ENCODE results near the gene SLC35F3. TPM values are rescaled to one million over a fixed set of nuclear protein-coding genes. Genes with fewer than 3 reads are reported as not detected.

The SLC35F3 gene
- total and polyA plus RNA-seq, 8 donors, result 1.4 to 7.1 (median 2.5) TPM

DNA sequence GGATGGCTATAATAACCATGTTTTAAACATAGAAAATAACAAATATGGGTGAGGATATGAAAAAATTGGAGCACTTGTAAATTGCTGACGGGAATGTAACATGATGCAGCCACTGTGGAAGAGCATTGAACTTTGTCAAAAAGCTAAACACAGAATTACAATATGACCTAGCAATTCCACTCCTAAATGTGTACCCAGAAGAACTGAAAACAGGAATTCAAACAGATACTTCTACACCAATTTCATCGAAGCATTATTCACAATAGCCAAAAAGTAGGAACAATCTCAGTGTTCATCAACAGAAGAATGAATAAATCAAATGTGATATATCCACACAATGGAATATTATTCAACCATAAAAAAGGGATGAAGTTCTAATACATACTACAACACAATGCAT lies 436.1 kb downstream of the SLC35F3 start:
- no peaks in the 10 kb centered on the region for H3K4me1 ChIP-seq
- no peak for DNase-seq
- ATAC-seq, result no peak
- no peak for FAIRE-seq
- no peak overlapping the region for H3K27ac ChIP-seq
- H3K9me3 ChIP-seq, result peaks cover 0 to 11% (median 0%) of the 10 kb centered on the region in 4 donors
- H3K4me3 ChIP-seq, result no peak overlapping the region
- TF ChIP-seq, protein P1, sequence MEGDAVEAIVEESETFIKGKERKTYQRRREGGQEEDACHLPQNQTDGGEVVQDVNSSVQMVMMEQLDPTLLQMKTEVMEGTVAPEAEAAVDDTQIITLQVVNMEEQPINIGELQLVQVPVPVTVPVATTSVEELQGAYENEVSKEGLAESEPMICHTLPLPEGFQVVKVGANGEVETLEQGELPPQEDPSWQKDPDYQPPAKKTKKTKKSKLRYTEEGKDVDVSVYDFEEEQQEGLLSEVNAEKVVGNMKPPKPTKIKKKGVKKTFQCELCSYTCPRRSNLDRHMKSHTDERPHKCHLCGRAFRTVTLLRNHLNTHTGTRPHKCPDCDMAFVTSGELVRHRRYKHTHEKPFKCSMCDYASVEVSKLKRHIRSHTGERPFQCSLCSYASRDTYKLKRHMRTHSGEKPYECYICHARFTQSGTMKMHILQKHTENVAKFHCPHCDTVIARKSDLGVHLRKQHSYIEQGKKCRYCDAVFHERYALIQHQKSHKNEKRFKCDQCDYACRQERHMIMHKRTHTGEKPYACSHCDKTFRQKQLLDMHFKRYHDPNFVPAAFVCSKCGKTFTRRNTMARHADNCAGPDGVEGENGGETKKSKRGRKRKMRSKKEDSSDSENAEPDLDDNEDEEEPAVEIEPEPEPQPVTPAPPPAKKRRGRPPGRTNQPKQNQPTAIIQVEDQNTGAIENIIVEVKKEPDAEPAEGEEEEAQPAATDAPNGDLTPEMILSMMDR (IDR thresholded peaks at IDR 0.05), result no peak
- no peaks in the 10 kb centered on the region for H3K36me3 ChIP-seq
- intact Hi-C loops (cut with DNase I), result loop anchor here in 1 of 3 donors (10.0 kb wide), 1 partner anchor 56 kb away; no protein-coding TSS in a partner anchor
- 92 to 97% methylated on average over 2 of the region's 2 CpGs for WGBS, 2 donors
- no peaks in the 10 kb centered on the region for H3K27me3 ChIP-seq

DNA sequence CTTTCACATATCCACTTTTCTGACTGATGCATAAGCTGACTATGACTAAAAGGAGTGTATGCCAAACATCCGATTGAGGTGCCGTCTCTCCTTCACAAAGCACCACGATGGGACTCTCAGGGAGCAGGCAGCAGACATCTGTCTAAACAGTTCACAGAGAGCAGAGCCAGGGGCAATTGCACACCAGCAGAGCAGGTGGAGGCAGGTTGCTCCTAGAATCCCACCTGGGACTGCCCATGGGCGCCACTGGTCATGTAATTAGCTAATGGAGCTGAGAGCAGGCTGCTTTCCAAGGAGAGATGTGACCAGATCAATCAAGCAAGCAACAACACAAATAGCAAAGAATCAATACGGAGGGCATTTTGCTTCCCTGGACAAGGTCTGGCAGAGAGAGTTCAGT lies 438.3 kb downstream of the SLC35F3 start:
- H3K4me1 ChIP-seq, result no peaks in the 10 kb centered on the region
- no peaks in the 10 kb centered on the region for H3K36me3 ChIP-seq
- intact Hi-C loops (cut with DNase I), result loop anchor here in 1 of 3 donors (10.0 kb wide), 1 partner anchor 58 kb away; no protein-coding TSS in a partner anchor
- H3K4me3 ChIP-seq, result no peak overlapping the region
- TF ChIP-seq, protein P1 (IDR thresholded peaks at IDR 0.05), result no peak
- no peaks in the 10 kb centered on the region for H3K27me3 ChIP-seq
- ATAC-seq (no peak), FAIRE-seq (no peak), DNase-seq (no peak)
- no peak overlapping the region for H3K27ac ChIP-seq
- 47 to 48% methylated on average over 5 of the region's 5 CpGs for WGBS, 2 donors
- peaks cover 0 to 11% (median 0%) of the 10 kb centered on the region in 4 donors for H3K9me3 ChIP-seq

DNA sequence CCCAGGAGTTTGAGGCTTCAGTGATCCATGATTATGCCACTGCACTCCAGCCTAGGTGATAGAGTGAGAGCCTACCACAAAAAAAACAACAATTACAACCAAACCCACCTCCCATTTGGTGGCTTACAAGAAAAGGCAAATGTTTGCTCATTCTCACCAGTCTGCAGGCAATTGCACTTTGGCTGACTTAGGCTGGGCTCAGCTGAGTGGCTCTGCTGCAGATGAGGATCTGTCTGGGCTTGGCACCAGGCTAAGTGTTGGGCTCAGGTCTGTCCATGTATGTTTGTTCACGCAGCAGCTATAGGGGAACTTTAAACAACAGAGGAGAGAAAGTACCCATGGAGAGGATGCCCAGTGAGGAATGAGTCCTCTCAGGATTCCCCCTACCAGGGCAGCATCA lies 440.8 kb downstream of the SLC35F3 start:
- FAIRE-seq (no peak), ATAC-seq (no peak), DNase-seq (no peak)
- H3K9me3 ChIP-seq, result no peaks in the 10 kb centered on the region
- intact Hi-C loops (cut with DNase I), result loop anchor here in 1 of 3 donors (10.0 kb wide), 1 partner anchor 60 kb away; no protein-coding TSS in a partner anchor
- TF ChIP-seq, protein P1 (IDR thresholded peaks at IDR 0.05), result no peak
- no peaks in the 10 kb centered on the region for H3K4me1 ChIP-seq
- H3K4me3 ChIP-seq, result no peak overlapping the region
- H3K36me3 ChIP-seq, result no peaks in the 10 kb centered on the region
- WGBS, 2 donors, result 88 to 96% methylated on average over 1 of the region's 1 CpG
- no peak overlapping the region for H3K27ac ChIP-seq
- H3K27me3 ChIP-seq, result no peaks in the 10 kb centered on the region

DNA sequence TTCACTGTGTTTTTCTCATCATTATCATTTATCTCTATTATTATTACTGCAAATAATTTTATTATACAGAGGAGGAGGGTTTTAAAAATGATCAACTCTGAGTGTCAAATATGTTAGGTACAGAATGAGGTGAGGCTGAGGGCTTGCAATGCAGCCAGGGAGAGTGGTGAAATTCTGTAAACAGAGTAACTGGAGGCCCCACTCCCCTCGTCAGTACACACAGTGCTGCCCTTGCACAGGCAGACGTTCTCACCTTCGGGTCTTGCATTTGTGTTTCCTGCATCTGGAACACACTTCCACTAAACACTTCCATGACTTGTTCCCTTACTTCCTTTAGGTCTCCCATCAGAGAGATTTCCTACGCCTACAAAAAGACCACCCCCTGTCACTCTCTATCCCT lies 444.5 kb downstream of the SLC35F3 start:
- FAIRE-seq, result no peak

More for the DNA sequence above, 444.5 kb downstream of the SLC35F3 start:
- no peak for ATAC-seq
- Histone ChIP-seq H3K4me3 (no peak overlapping the region), H3K9me3 (no peaks in the 10 kb centered on the region), H3K27me3 (no peaks in the 10 kb centered on the region), H3K36me3 (no peaks in the 10 kb centered on the region), H3K4me1 (no peaks in the 10 kb centered on the region), H3K27ac (no peak overlapping the region)
- TF ChIP-seq, protein P1 (IDR thresholded peaks at IDR 0.05), result no peak
- intact Hi-C loops (cut with DNase I), result loop anchor here in 1 of 3 donors (10.0 kb wide), 1 partner anchor 64 kb away; no protein-coding TSS in a partner anchor
- no peak for DNase-seq
- 61 to 76% methylated on average over 4 of the region's 4 CpGs for WGBS, 2 donors
